Thyroid gland (tissue), 4 donors: ENCODE measurements around the gene FLT1. TPM values are rescaled to one million over a fixed set of nuclear protein-coding genes. Genes with fewer than 3 reads are reported as not detected.

Experiments used
- DNase-seq, 2 donors: peaks; one replicate each; pipeline ENCODE4 v3.0.0-alpha.2; 2019
- H3K27ac ChIP-seq, 3 donors: fragments of 200-600 bp; sonication (generic); 1 replicate in 2 of 3; 2 replicates in 1 of 3; pipeline ENCODE4 v1.5.1; 2016 to 2019; ENCODE audit warnings: mild to moderate bottlenecking in 1 of 3, moderate library complexity in 1 of 3
- H3K27me3 ChIP-seq: fragments of 200-600 bp; sonication (generic); one replicate; pipeline ENCODE4 v1.5.1; 2019
- H3K36me3 ChIP-seq, 2 donors: fragments of 200-600 bp; sonication (generic); one replicate each; pipeline ENCODE4 v1.5.1; 2016 to 2019
- H3K4me1 ChIP-seq, 2 donors: fragments of 200-600 bp; sonication (generic); one replicate each; pipeline ENCODE4 v1.5.1; 2017 to 2019
- H3K4me3 ChIP-seq, 3 donors: fragments of 200-600 bp; sonication (generic); replicated peaks in 1 of 3; 1 replicate in 2 of 3; 2 replicates in 1 of 3; pipeline ENCODE4 v1.5.1; 2016; ENCODE audit warnings: mild to moderate bottlenecking in 1 of 3
- H3K9me3 ChIP-seq: fragments of 200-600 bp; sonication (generic); one replicate; pipeline ENCODE4 v1.5.1; 2017
- POLR2A ChIP-seq, 2 donors: fragments of 450-650 bp; IDR thresholded peaks; one replicate each; pipeline ENCODE4 v1.6.1; 2017; ENCODE audit warnings: antibody characterized with exemption in 2 of 2, mild to moderate bottlenecking in 2 of 2, moderate library complexity in 1 of 2
- WGBS, 2 donors: methylation state at CpG; one replicate each; pipeline ENCODE4 v1.1.5; 2017; 5-methylcytosine and 5-hydroxymethylcytosine counted together
- intact Hi-C: fragments of 100-400 bp; cut with DNase I; formaldehyde crosslinking; loops from one replicate; pipeline ENCODE4 v1.15.1; 2023
- total RNA-seq, 4 donors: library from RNA; depleted of rRNA; stranded (reverse); fragments of >200 nt; gene quantifications; one replicate each; pipeline ENCODE4 v1.2.3, GENCODE V29; 2016
- TF ChIP-seq, protein P1 (sequence below), 6 experiments: fragments of 200-600 bp in 3 of 6; fragments of 450-650 bp in 3 of 6; sonication (generic) in 3 of 6; IDR thresholded peaks; one replicate each; pipeline ENCODE4 v1.5.1; 2016 to 2019; ENCODE audit warnings: antibody characterized with exemption in 6 of 6, mild to moderate bottlenecking in 2 of 6, inconsistent platforms in 1 of 6, moderate library complexity in 1 of 6

FLT1 gene
- total RNA-seq, 4 donors from 2014 or later: 23.4 to 132 (median 44.4) TPM

DNA sequence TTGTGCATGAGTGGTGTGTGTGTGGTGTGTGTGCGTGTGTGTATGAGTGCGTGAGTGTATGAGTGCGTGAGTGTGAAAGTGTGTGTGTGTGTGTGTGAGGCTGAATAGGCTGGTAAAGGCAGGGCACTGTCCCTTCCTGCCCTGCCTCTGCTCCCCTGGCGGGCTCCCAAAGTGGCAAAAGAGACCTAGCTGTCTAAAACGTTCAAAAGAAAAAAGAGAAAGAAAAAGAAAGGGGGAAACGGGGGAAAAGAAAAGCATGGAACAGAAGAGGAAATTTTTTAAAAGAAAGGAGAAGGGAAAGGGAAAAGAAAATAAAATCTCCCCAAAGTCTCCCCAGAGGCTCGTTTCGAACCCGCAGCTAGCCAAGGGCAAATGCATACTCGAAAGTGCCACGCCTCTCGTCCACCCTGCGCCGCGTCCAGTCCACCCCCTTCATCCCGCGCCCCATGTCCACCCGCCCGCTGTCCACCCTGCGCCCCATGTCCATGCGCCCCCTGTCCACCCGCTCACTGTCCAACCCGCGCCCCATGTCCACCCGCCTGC is 37.0 kb upstream of the FLT1 start:
- no peak for DNase-seq
- peaks cover 7 to 10% of the 10 kb centered on the region in 2 donors for H3K4me1 ChIP-seq
- 9 to 11% methylated on average over 22 to 25 of the region's 25 CpGs for whole genome bisulfite sequencing, 2 donors
- H3K4me3 ChIP-seq: peak overlapping the region in 2 of 3 donors; percentile 18 to 58
- intact Hi-C loops: loop anchor here (5.0 kb wide), 1 partner anchor 105 kb away; no protein-coding TSS in a partner anchor
- H3K27me3 ChIP-seq: no peaks in the 10 kb centered on the region
- H3K9me3 ChIP-seq: no peaks in the 10 kb centered on the region
- TF ChIP-seq, protein P1, sequence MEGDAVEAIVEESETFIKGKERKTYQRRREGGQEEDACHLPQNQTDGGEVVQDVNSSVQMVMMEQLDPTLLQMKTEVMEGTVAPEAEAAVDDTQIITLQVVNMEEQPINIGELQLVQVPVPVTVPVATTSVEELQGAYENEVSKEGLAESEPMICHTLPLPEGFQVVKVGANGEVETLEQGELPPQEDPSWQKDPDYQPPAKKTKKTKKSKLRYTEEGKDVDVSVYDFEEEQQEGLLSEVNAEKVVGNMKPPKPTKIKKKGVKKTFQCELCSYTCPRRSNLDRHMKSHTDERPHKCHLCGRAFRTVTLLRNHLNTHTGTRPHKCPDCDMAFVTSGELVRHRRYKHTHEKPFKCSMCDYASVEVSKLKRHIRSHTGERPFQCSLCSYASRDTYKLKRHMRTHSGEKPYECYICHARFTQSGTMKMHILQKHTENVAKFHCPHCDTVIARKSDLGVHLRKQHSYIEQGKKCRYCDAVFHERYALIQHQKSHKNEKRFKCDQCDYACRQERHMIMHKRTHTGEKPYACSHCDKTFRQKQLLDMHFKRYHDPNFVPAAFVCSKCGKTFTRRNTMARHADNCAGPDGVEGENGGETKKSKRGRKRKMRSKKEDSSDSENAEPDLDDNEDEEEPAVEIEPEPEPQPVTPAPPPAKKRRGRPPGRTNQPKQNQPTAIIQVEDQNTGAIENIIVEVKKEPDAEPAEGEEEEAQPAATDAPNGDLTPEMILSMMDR (IDR thresholded peaks at IDR 0.05): no peak
- TF ChIP-seq POLR2A (IDR thresholded peaks at IDR 0.05): no peak
- no peaks in the 10 kb centered on the region for H3K36me3 ChIP-seq
- peak overlapping the region in 1 of 3 donors; percentile 85 for H3K27ac ChIP-seq

DNA sequence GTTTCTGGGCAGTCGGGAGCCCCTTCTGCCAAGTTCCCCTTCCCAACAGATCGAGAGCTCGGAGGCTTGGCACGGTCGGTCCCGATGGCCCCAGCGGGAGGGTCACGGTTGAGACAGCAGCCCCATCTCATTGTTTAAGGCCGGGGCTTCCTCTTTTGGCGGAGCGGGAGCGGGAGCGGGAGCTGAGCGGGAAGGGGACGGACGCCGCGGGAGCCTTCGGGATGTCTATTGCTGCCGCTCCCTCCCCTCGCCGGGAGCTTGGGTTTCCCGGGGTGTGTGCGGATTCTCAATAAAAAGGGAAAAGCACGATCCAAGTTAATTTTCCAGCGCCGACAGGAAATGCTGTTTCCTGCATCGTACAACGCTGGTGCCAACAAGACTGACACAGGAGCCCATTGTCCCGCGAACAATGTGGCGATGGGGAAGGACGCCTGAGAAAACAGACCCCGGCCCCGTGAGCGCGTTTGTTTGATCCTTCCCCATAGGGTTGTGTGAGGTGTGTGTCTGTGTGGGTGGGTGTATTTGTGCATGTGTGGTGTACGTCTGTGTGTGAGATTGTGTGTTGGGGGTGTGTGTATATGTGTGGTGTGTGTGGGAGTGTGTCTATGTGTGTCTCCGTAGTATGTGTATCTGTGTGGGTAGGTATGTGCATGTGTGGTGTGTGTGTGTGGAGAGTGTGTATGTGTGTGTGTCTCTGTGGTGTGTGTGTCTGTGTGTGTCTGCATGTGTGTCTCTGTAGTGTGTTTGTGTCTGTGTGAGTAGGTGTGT is 36.3 kb upstream of the FLT1 start:
- intact Hi-C loops: loop anchor here (5.0 kb wide), 1 partner anchor 106 kb away; no protein-coding TSS in a partner anchor

DNA sequence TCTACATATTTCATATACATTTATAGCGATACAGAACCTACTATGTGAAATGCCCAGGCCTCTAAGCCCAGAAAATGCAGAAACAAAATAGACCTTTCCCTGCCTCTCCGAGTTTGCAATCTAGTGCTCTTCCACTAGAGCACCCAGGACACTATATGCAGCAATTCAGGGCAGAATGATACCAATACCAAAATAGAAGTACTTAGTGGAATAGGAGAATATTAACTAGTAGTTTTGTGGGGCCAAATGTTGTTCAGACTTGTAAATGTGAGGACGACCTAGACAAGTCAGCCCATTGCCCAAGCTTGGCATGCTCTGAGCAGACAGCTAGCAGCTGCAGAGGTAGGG is 35.8 kb upstream of the FLT1 start:
- Histone ChIP-seq H3K9me3 (no peaks in the 10 kb centered on the region), H3K4me1 (peaks cover 7 to 10% of the 10 kb centered on the region in 2 donors), H3K27ac (peak overlapping the region in 1 of 3 donors; percentile 85), H3K27me3 (no peaks in the 10 kb centered on the region), H3K4me3 (peak overlapping the region in 1 of 3 donors; percentile 58), H3K36me3 (no peaks in the 10 kb centered on the region)
- no peak for TF ChIP-seq POLR2A (IDR thresholded peaks at IDR 0.05)
- TF ChIP-seq, protein P1 (IDR thresholded peaks at IDR 0.05): no peak
- WGBS, 2 donors: 54 to 55% methylated on average over 3 of the region's 3 CpGs
- intact Hi-C loops: loop anchor here (5.0 kb wide), 1 partner anchor 107 kb away; no protein-coding TSS in a partner anchor
- DNase-seq: no peak

More for the DNA sequence above, 36.3 kb upstream of the FLT1 start:
- 8 to 11% methylated on average over 29 to 35 of the region's 39 CpGs for WGBS, 2 donors
- Histone ChIP-seq H3K36me3 (no peaks in the 10 kb centered on the region), H3K27ac (peak overlapping the region in 1 of 3 donors; percentile 85), H3K4me1 (peaks cover 7 to 10% of the 10 kb centered on the region in 2 donors), H3K27me3 (no peaks in the 10 kb centered on the region), H3K4me3 (peak overlapping the region in 1 of 3 donors; percentile 58), H3K9me3 (no peaks in the 10 kb centered on the region)
- TF ChIP-seq POLR2A (IDR thresholded peaks at IDR 0.05): no peak
- TF ChIP-seq, protein P1 (IDR thresholded peaks at IDR 0.05): no peak
- DNase-seq: peak; percentile 13 to 36

DNA sequence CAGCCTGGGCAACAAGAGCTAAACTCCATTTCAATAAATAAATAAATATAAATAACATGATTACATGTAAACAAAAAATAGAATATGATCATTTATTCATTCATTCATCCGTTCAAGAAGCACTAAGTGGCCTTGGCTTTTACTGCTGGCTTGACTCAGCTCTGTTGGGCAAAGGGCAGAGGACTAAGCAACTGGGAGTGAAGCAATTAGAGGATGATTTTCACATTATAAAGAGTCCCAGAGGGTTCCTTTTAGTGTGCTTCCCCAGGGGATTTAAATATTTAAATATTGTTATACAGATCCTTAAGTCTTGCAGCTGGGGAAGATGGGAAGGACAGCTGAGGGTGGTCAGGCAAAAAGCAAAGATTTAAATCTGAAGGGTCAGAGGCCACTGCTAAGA is 34.9 kb upstream of the FLT1 start:
- intact Hi-C loops: loop anchor here (5.0 kb wide), 1 partner anchor 107 kb away; no protein-coding TSS in a partner anchor
- Histone ChIP-seq H3K9me3 (no peaks in the 10 kb centered on the region), H3K27me3 (no peaks in the 10 kb centered on the region), H3K4me1 (peaks cover 7 to 10% of the 10 kb centered on the region in 2 donors), H3K36me3 (no peaks in the 10 kb centered on the region), H3K27ac (no peak overlapping the region), H3K4me3 (no peak overlapping the region)
- no peak for TF ChIP-seq POLR2A (IDR thresholded peaks at IDR 0.05)
- TF ChIP-seq, protein P1 (IDR thresholded peaks at IDR 0.05): no peak
- WGBS, 2 donors: 86 to 93% methylated on average over 1 of the region's 1 CpG
- DNase-seq: no peak

- TF ChIP-seq, protein P1 (IDR thresholded peaks at IDR 0.05): peak in 4 of 6 experiments; percentile 12 to 29 (median 26)
- no peak for TF ChIP-seq POLR2A (IDR thresholded peaks at IDR 0.05)
- H3K4me3 ChIP-seq: no peak overlapping the region
- no peaks in the 10 kb centered on the region for H3K9me3 ChIP-seq
- 85 to 88% methylated on average over 3 of the region's 3 CpGs for WGBS, 2 donors
- no peak for DNase-seq
- no peaks in the 10 kb centered on the region for H3K27me3 ChIP-seq
- intact Hi-C loops: no loop called here
- no peaks in the 10 kb centered on the region for H3K36me3 ChIP-seq
- H3K4me1 ChIP-seq: peaks cover 7 to 10% of the 10 kb centered on the region in 2 donors
- no peak overlapping the region for H3K27ac ChIP-seq
Measured at GRCh38 chr13:28528848-28529247, 33.9 kb upstream of the FLT1 start.
